HG03175 (cell line): ENCODE data around the gene GPATCH11.

Experiments
- ATAC-seq: cut with Tn5 transposase; IDR thresholded peaks from one replicate; pipeline ENCODE4 v1.9.1; 2021; ENCODE audit warnings: mild to moderate bottlenecking, moderate library complexity; ENCODE audit not compliant: unreplicated experiment

GPATCH11 gene

DNA sequence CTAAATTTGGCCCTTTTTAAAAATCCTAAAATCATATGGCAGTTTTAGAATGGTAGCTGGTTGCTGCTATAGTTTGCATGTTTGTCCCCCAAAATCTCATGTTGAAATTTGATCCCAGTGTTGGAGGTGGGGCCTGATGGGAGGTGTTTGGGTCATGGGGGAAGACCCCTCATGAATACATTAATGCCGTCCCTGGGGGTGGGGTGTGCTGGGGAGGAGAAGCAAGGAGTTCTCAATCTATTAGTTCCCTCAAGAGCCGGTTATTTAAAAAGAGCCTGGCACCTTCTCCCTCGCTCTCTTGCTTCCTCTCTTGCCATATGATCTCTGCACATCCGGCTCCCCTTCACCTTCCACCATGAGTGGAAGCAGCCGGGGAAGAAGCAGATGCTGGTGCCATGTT, 20.8 kb downstream of the GPATCH11 start:
- ATAC-seq = no peak

DNA sequence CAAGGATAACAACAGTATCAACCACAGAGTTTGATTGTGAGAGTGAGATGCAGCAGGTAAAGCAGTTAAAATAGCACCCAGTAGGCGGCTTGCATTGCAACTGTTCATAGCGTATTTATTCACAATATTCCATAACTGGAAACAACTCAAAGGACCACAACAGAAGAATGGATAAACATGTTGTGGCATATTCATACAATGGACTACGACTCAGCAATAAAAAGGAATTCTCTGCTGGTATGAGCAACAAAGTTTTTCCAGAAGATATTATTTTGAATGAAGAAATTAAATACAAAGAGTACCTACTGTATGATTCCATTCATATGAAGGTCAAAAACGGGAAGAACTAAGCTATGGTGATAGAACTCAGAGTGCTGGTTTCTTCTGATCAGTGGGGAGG, 25.2 kb downstream of the GPATCH11 start:
- no peak for ATAC-seq

DNA sequence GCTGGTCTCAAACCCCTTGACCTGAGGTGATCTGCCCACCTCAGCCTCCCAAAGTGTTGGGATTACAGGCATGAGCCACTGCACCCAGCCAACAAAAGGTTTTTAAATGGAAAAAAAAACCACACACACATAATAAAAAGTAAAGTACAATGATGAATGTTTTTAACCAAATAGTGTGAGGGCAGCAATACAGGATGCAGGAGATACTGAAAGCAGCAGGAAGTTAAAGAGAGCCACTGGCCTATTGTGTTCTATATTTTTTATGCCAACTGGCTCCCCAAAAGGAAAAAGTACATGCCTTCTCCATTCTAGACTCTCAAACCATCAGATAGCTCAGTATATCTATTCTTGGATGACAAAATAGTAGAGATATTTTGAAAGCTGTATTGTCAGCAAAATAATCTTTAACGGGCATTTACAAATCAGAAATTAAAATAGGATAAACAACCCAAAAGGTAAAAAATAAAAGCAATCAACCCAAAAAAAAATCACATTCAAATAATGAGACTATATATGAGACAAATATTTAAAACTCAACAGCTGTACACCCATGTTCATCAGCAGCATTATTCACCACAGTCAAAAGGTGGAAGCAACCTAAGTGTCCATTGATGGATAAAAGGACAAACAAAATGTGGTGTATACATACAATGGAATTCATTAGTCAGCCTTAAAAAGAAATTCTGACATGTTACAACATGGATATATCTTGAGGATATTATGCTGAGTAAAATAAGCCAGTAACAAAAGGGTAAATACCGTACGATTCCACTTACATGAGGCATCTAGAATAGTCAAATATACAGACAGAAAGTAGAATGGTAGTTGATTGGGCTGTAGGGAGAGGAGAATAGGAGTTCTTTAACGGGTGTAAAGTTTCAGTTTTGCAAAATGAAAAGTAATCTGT, 26.2 kb downstream of the GPATCH11 start:
- ATAC-seq = no peak

DNA sequence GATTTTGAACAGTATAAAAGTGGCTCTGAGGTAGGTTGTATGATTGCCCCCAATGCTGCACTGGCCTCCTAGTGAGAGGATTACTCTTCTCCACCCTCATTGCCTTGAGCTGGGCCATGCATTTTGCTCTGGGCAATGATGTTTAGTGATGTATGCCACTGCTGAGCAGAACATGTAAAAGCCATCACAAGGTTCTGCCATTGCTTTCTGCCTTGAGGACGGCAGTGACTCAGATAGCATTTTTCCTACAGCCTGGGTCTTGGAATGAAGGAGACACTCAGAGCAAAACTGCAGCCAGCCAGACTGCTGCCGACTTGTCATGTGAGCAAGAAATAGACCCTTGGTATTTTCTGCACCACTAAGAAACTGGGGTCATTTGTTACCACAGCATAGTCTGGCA, 27.6 kb downstream of the GPATCH11 start:
- no peak for ATAC-seq

DNA sequence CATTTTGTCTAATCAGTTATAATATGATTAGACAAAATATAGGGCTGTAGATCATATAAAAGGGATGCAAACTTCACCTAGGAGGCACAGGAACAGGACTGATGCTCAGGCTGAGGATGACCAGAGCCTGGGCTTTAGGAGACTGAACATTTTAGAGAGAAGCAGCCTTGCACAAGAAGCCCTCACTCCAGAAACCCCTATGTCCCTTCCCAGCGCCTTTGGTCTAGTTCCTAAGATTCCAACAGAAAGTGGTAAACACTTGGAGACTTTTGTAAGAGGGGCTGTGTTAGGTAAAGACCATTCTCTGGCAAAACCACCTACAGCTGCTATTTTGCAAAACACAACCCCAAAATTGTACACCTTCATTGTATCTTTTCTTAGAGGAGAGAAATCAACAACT, 33.2 kb downstream of the GPATCH11 start:
- ATAC-seq = no peak

DNA sequence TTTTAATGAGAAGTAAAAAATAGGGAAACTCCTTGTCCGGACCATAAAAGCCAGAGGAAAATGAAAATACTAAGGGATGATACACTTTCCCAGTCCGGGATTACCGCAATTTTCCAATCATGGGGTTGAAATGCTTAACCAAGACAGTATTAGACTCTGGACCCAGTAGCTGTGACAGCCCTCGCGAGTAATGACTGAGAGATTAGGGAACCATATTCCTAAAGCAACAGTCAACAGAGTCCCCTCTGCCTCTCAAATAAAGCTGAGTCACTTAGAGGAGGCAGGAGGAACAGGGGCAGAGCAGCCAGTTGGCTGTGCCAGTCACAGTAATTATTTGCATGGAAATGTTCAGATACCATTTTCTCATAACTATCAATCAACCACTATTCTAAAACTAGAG, 34.8 kb downstream of the GPATCH11 start:
- no peak for ATAC-seq

DNA sequence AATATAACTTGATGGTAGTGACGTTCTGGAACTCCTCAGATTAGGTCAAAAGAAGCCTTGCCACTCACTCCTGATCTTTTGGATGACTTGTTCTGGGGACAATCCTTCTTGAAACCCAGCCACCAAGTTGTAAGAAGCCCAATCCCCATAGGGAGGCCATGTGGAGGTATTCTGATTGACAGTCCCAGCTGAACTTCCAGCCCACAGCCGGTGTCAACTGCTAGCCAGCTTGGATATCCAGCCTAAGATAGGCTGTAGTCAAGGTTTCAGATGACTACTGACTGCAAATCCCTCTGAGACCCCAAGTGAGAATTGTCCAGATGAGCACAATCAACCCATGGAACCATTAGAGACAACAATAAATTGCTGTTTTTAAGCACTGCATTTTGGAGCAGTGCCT, 41.1 kb downstream of the GPATCH11 start:
- no peak for ATAC-seq

DNA sequence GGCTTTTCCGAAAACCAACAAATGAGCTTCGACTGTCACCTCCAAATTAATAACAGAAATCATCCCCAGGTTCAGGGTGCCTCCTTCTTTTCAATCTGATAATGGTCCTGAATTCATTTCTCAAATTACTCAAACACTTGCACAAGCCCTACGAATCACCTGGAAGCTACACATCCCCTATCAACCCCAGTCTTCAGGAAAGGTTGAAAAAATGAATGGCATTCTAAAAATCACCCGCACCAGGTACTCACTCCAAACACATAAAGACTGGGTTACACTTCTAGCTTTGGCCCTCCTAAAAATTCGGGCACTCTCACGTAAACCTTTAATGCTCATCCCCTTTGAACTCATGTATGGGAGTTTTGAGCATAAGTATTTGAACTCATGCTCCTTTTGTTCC, 48.6 kb downstream of the GPATCH11 start:
- no peak for ATAC-seq

DNA sequence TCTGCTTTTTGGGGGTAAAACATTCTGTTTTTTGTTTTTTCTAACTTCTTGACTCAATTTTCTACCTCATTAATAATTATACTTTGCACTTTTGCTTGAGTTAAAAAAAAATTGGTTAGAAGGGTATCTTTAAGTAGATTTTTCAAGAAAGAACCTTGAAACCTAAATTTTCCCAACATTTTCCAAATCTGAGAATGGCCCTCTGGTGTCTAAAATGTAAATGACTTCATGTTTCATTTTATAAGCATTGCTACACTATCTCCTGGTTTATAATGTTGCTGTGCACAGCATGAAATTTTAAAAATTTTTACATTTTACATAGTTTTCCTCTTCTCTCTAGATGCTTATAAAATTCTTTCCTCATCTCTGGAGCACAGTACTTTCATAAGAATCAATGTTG, 58.2 kb downstream of the GPATCH11 start:
- no peak for ATAC-seq

DNA sequence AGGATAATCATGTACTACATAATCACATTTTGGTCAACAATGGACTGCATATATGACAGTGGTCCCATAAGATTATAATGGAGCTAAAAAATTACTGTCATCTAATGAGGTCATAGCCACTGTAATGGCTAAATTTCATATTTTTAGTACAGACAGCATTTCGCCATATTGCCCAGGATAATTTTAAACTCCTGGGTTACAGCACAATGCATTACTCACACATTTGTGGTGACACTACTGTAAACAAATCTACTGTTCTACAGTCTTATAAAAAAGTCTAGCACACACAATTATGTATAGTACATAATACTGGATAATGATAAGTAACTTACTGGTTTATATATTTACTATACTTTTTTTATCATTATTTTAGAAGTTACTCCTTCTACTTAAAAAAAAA, 59.7 kb downstream of the GPATCH11 start:
- no peak for ATAC-seq

DNA sequence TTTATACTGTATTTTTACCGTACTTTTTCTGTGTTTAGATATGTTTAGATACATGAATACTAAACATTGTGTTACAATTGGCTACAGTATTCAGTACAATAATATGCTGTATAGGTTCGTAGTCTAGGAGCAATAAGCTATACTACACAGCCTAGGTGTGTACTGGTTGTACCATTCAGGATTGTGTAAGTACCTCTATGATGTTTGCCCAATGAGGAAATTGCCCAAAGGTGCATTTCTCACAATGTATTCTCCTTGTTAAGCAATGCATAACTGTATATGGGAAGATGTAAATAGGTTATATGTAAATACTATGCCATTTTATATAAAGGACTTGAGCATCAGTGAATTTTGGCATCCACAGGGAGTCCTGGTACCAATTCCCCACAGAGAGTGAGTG, 61.7 kb downstream of the GPATCH11 start:
- ATAC-seq = no peak

DNA sequence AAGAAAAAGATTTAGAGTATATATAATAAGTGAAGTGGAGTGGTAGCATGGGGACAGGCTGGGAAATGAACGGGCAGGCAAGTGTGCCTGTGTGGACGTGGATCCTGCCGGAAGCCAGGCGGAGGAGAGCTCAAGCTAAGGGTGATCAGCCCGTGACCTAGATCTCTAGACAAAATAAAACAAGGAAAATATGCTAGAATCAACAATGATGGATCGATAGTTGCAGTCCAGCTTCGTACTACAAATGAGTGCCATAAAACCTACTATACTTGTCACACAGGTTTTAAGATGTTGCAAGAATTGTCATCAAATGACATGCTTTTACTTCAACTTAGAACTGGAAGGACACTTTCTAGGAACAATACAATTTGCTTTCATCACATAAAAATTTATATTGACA, 64.0 kb downstream of the GPATCH11 start:
- ATAC-seq = no peak
